ENCODE data around the gene TSSK3. TPM values are rescaled to one million over a fixed set of nuclear protein-coding genes. Genes with fewer than 3 reads are reported as not detected.

TSSK3 gene
- total RNA-seq, 1 experiment from 2014 or later = 1.6 TPM

- H3K9me3 Mint-ChIP-seq = no peaks in the 10 kb centered on the region
- H4K91ac ChIP-seq (ENCODE audit: insufficient read length, low read depth, low read length) = no peak overlapping the region
- no peaks in the 10 kb centered on the region for H4K20me1 ChIP-seq (ENCODE audit: control insufficient read depth, insufficient read depth, insufficient read length)
- no peak for DNase-seq
- no peak overlapping the region for H2AFZ ChIP-seq (ENCODE audit: low read length)
- no peak overlapping the region for H2BK20ac ChIP-seq (ENCODE audit: low read depth, low read length, poor library complexity, severe bottlenecking)
- no peak overlapping the region for H2BK15ac ChIP-seq (ENCODE audit: low read depth, low read length)
- no peak overlapping the region for H3K56ac ChIP-seq (ENCODE audit: insufficient read length, low read depth, low read length)
- TF ChIP-seq CTCF (conservative IDR thresholded peaks at IDR 0.05) = no peak
- no peaks in the 10 kb centered on the region for H3K23me2 ChIP-seq (ENCODE audit: insufficient read length, low read depth, low read length, poor library complexity, severe bottlenecking)
- H3K27ac Mint-ChIP-seq = no peak overlapping the region
- no CpG with 5 or more reads among the region's 11 CpGs for WGBS (ENCODE audit: extremely low coverage, insufficient read length, low lambda C conversion rate)
- H4K8ac ChIP-seq (replicated peaks; ENCODE audit: insufficient read length, low read depth, low read length) = no peak overlapping the region
- no peaks in the 10 kb centered on the region for H3K27me3 ChIP-seq (ENCODE audit: insufficient read depth, low read length)
- H3K79me2 ChIP-seq (ENCODE audit: insufficient read depth, low read length) = no peaks in the 10 kb centered on the region
- no peak overlapping the region for H3K4ac ChIP-seq (ENCODE audit: low read depth, low read length)
- H2BK12ac ChIP-seq (ENCODE audit: insufficient read length, low read depth, low read length) = no peak overlapping the region
- no peaks in the 10 kb centered on the region for H3K27me3 Mint-ChIP-seq (ENCODE audit: low read depth)
- H2BK5ac ChIP-seq (ENCODE audit: insufficient read length, low read length) = no peak overlapping the region
- H3K9ac ChIP-seq (ENCODE audit: extremely low read depth, insufficient read length, low read length) = no peak overlapping the region
- peaks cover 31 to 76% (median 64%) of the 10 kb centered on the region in 3 experiments for H3K36me3 Mint-ChIP-seq (ENCODE audit: insufficient read depth in 1 of 3, low read depth in 3 of 3)
- no peak overlapping the region for H3T11ph ChIP-seq (ENCODE audit: low read length)
- H3K14ac ChIP-seq (ENCODE audit: insufficient read depth, low read length) = no peak overlapping the region
- no peaks in the 10 kb centered on the region for H3K79me1 ChIP-seq (ENCODE audit: insufficient read depth, low read depth, low read length, poor library complexity, severe bottlenecking)
- no peaks in the 10 kb centered on the region for H3K4me1 ChIP-seq (ENCODE audit: insufficient read depth, low read length)
- H4K5ac ChIP-seq (ENCODE audit: insufficient read length, low read depth, low read length) = no peak overlapping the region
- no peak overlapping the region for H3K4me3 Mint-ChIP-seq
- H2AK5ac ChIP-seq (ENCODE audit: insufficient read length, low read length) = no peak overlapping the region
- H3K18ac ChIP-seq (ENCODE audit: insufficient read length, low read depth, low read length) = no peak overlapping the region
- no peak overlapping the region for H3K27ac ChIP-seq (ENCODE audit: insufficient read length, low read depth, low read length)
- no peak overlapping the region for H3K4me2 ChIP-seq (ENCODE audit: insufficient read depth, insufficient read length, low read length)
- no peak overlapping the region for H2BK120ac ChIP-seq (ENCODE audit: low read depth, low read length, poor library complexity, severe bottlenecking)
- H3K23ac ChIP-seq (ENCODE audit: insufficient read length, low read depth, low read length) = no peak overlapping the region
- no peaks in the 10 kb centered on the region for H3K9me3 ChIP-seq (ENCODE audit: control insufficient read depth, low read depth, low read length)
- peaks cover 4 to 8% of the 10 kb centered on the region in 2 experiments for H3K4me1 Mint-ChIP-seq
These were observed 35.1 kb upstream of the TSSK3 start for GRCh38 chr1:32327204-32327603.

Measured in H9 (cell line).